ENCODE results near the gene PI3.
"Not testable (repeated sequence)": the region's sequence is repeated elsewhere in the genome, so short reads cannot be mapped to it uniquely, and the experiment has no call there.

The PI3 gene, protein sequence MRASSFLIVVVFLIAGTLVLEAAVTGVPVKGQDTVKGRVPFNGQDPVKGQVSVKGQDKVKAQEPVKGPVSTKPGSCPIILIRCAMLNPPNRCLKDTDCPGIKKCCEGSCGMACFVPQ

DNA sequence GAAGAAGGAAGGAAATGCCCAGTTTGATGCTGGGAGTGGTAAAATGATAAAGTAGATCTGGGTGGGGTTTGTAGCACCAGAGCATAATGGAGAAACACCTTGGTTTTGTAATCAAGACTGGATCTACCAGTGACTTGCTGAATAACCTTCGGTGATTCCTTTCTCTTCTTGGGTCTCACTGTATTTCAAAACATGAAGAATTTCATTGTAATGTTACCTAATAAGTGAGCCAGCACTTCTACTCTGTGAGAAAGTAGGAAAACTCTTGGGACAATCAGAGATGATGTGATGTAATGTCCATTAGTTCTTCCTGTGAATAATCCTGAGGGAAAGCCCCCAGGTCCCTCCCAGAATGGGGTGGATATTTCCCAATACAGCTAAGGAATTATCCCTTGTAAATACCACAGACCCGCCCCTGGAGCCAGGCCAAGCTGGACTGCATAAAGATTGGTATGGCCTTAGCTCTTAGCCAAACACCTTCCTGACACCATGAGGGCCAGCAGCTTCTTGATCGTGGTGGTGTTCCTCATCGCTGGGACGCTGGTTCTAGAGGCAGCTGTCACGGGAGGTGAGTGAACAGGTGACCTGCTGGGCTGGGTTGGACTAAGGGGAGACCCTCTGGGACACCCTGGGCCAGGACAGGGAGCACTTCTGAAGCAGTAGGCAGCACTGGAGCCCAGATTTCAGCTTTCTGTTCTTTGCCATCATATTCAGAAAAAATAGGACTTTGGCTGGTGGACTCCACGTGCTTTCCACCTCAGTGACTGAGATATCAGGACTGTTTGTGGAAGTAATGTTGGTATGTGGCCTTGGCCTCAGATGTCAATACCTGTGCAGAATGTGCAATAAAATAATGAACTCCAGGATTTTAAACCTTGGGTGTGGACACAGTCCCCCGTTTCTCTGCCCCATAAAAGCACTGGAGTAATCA, at the start of gene PI3:
Gene PI3, plus strand, starts transcription at position 469 of the 931 bp plus-strand sequence. Its CDS starts 21 bp downstream, at position 490.
- H3K27ac Mint-ChIP-seq: no peak within 1 kb of the TSS
- ATAC-seq (no peak), DNase-seq (ENCODE audit: low spot score in 2 of 2) (no peak)
- no peaks in the 10 kb centered on the region for H3K4me1 Mint-ChIP-seq
- H3K36me3 Mint-ChIP-seq: no peaks in the 10 kb centered on the region
- H3K4me3 Mint-ChIP-seq: no peak within 1 kb of the TSS
- no peaks in the 10 kb centered on the region for H3K9me3 Mint-ChIP-seq

DNA sequence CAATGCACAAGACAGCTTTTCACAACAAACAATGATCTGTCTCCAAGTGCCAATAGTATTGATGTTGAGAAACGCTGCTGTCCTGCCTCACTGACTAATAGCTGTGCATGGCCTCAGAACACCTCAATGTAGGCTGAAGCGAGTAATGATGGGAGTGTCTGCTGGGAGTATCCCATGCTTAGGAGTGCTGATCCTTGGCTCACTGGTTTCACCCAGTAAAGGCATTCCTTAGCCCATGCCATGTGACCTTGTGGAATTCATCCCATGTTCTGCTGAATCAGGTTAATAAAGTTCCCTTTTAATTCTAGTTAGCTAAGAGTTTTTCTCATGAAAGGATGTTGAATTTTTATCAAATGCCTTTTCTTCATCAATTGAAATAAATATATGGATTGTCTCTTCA, 46.6 kb upstream of the PI3 start:
- ATAC-seq (no peak), DNase-seq (ENCODE audit: low spot score in 2 of 2) (no peak)
- H3K4me3 Mint-ChIP-seq: no peak overlapping the region
- H3K36me3 Mint-ChIP-seq: no peaks in the 10 kb centered on the region
- H3K27ac Mint-ChIP-seq: no peak overlapping the region
- no peaks in the 10 kb centered on the region for H3K4me1 Mint-ChIP-seq
- H3K9me3 Mint-ChIP-seq: no peaks in the 10 kb centered on the region

DNA sequence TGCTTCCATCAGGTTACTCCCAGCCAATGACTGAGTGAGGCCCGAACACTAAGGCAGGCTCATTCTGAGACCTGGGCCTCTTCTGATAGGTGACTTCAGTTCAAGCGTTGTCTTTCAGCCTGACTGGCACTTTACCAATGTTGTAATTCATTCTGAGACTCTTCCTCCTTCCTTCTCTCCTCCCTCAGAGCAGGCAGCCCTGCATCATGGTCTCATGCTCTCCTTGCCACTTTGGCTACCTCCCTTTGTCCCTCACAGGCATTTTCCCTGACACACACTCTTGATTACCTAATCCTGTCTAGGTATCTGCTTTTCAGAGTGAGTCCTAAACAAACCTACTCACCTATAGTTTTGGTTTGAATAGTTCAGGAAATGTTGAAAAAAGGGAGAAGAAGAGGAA, 37.8 kb upstream of the PI3 start:
- Mint-ChIP-seq H3K4me1 (no peaks in the 10 kb centered on the region), H3K9me3 (no peaks in the 10 kb centered on the region), H3K36me3 (no peaks in the 10 kb centered on the region), H3K4me3 (no peak overlapping the region), H3K27ac (no peak overlapping the region)
- no peak for ATAC-seq
- DNase-seq (ENCODE audit: low spot score in 2 of 2): no peak

DNA sequence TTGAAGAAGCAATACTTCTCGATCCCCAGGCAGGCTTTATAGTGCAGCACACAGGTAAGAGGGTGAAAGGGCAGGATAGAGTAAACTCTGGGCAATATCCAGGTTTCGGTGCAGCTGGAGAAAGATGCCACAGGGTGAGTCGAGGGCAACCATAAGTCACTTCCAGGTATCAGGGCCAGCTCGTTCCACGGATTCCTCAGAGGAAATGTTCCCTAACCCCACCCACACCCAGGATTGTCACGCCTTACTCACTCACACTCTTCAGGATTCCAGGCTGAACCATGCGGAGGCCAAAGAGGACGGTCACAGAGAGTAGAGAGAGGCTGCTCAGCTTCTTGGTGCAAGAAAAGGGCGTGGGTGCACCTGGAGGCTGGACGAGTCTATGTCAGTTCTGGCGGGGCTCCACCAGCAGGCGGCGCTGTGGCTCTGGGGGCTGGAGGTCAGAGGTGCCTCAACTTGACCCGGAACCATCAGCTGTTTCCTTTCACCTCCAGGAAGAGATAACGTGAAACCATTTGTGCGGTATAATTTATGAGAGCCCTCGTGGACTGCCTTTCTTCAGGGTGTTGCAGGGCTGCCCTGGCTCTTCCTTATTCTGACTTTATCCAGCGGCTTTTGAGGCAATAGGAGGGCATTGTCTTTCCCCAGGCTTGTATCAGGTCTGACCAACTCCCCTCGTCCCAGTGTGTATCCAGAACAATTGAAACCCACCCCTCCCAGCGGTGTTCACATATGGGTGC, 36.0 kb upstream of the PI3 start:
- no peak overlapping the region for H3K4me3 Mint-ChIP-seq
- DNase-seq (ENCODE audit: low spot score in 2 of 2) (peak; percentile 67 to 91), ATAC-seq (peak; percentile 73)
- no peaks in the 10 kb centered on the region for H3K36me3 Mint-ChIP-seq
- no peaks in the 10 kb centered on the region for H3K4me1 Mint-ChIP-seq
- no peak overlapping the region for H3K27ac Mint-ChIP-seq
- no peaks in the 10 kb centered on the region for H3K9me3 Mint-ChIP-seq

DNA sequence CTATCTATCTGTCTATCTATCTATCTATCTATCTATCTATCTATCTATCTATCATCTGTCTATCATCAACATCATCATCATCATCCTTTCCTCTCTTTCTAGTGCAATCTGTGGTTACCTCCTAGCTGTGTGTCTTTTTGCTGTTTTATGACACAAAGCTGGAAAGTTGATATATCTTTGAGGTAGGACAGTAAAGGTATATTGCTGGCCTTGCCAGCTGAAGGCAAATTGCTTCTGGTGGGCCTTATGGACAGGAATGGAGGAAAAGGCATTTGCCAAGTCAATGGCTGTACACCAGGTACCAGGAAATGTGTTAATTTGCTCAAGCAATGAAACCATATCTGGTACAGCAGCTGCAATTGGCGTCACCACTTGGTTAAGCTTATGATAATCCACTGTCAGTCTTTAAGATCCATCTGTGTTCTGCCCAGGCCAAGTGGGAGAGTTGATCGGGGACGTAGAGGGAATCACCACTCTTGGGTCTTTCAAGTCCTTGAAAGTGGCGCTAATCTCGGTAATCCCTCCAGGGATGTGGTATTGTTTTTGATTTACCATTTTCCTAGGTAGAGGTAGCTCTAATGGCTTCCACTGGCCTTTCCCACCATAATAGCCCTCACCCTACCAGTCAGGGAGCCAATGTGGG, 34.8 kb upstream of the PI3 start:
- ATAC-seq; H3K4me1 Mint-ChIP-seq; H3K4me3 Mint-ChIP-seq; H3K9me3 Mint-ChIP-seq; H3K27ac Mint-ChIP-seq; DNase-seq (ENCODE audit: low spot score in 2 of 2); H3K36me3 Mint-ChIP-seq: not testable (repeated sequence)

DNA sequence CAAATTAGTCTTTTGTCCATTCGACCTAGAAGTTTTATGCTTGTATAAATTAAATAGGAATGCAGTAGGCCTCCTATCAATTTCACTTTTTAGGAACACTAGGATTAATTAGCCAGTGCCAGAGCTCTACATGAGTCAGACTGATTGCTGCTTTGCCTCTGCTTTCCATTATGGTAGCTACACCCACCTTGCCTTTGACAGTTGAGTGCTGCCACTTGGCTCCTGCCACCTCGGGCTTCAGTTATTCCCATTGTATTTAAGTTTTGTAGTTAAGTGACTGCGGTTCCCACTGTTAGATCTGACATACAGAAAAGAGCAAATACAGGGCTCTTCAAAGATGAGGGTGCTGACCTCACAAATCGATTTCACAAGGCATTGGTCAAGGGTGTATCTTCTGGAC, 33.9 kb upstream of the PI3 start:
- no peak overlapping the region for H3K27ac Mint-ChIP-seq
- no peaks in the 10 kb centered on the region for H3K4me1 Mint-ChIP-seq
- ATAC-seq (no peak), DNase-seq (ENCODE audit: low spot score in 2 of 2) (no peak)
- no peaks in the 10 kb centered on the region for H3K9me3 Mint-ChIP-seq
- H3K36me3 Mint-ChIP-seq: no peaks in the 10 kb centered on the region
- H3K4me3 Mint-ChIP-seq: no peak overlapping the region

DNA sequence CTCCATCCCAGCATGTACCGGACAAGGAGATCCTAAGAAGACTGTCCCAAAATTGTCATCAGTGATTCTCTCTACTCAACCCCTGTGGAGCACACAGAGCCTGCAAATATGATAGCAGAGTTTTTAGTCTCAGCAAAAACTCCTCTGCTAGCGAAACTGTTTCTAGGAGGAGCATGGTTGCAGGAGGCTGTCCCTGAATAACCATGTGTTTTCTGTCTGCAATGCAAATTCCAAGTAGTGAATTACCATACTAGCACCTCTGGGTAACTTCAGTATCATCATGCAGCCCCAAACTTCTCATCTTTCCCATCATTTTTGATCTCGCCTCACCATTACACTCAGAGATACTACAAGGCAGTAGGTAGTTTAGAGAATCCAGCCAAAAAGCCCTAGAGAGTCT, 25.6 kb upstream of the PI3 start:
- Mint-ChIP-seq H3K9me3 (no peaks in the 10 kb centered on the region), H3K36me3 (no peaks in the 10 kb centered on the region)

DNA sequence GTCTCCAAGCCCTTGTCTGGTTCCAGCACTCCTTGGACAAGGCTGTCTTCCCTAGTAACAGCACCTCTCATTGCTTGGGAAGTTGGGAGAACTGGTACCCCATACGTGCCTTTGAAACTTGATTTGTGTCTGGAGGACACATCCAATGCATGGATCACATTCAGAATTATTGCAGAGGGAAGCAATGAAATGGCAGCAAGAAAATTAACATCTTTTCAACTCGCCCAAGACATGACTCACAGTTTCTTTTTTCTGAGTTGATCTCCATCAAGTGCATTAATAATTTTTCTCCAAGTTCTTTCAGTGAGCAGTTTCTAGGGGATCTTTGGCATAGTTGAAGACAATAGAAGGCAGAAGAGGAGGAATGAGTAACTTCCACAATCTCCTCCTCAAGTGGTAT, 22.3 kb upstream of the PI3 start:
- no peak overlapping the region for H3K4me3 Mint-ChIP-seq

More for the DNA sequence above, 25.6 kb upstream of the PI3 start:
- Mint-ChIP-seq H3K4me3 (no peak overlapping the region), H3K4me1 (no peaks in the 10 kb centered on the region), H3K27ac (no peak overlapping the region)
- no peak for ATAC-seq
- DNase-seq (ENCODE audit: low spot score in 2 of 2): no peak

DNA sequence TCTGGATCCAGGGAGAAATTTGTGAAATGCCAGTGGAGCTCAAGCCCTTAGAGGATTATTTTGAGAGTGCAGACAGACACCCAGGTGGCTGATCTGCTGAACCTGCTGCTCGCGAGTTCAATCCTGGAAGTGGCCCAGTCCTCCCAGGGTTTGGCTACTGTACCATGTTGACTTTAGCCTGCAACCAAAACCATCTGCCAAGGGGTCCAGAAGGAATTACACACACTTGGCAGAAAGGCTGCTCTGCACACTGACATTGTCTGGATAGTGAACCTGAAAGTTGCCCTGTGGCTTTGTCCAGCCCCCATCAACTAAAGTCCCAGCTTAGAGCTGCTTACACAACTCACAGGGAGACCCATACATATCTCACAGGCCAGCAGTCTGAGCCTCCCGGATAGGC, 21.6 kb upstream of the PI3 start:
- ATAC-seq: no peak
- Mint-ChIP-seq H3K27ac (no peak overlapping the region), H3K36me3 (no peaks in the 10 kb centered on the region)

More for the DNA sequence above, 22.3 kb upstream of the PI3 start:
- no peaks in the 10 kb centered on the region for H3K36me3 Mint-ChIP-seq
- no peak overlapping the region for H3K27ac Mint-ChIP-seq
- no peak for ATAC-seq
- no peak for DNase-seq (ENCODE audit: low spot score in 2 of 2)
- H3K4me1 Mint-ChIP-seq: no peaks in the 10 kb centered on the region
- no peaks in the 10 kb centered on the region for H3K9me3 Mint-ChIP-seq

DNA sequence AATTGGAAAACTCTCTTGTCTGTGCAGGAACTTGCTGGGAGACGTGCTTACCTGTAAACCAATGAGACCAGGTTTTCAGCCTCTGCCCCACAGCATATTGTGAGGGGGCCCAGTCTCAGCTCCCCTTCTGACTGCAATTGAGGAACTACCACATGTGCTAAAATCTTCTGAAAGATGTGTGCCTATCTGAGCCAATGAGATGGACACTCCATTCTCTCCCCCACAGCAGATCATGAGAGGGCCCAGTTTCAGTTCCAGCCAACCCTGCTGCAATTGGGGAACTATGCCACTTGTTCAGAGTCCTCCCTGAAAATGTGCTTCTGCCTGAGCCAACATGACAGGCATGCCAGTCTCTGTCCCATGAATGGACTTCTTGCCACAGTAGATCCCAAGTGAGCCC, 20.9 kb upstream of the PI3 start:
- Mint-ChIP-seq H3K9me3 (peaks cover 5% of the 10 kb centered on the region), H3K36me3 (no peaks in the 10 kb centered on the region), H3K4me1 (no peaks in the 10 kb centered on the region), H3K4me3 (no peak overlapping the region), H3K27ac (no peak overlapping the region)
- DNase-seq (ENCODE audit: low spot score in 2 of 2) (no peak), ATAC-seq (no peak)

More for the DNA sequence above, 21.6 kb upstream of the PI3 start:
- Mint-ChIP-seq H3K4me1 (no peaks in the 10 kb centered on the region), H3K4me3 (no peak overlapping the region), H3K9me3 (no peaks in the 10 kb centered on the region)
- DNase-seq (ENCODE audit: low spot score in 2 of 2): no peak

DNA sequence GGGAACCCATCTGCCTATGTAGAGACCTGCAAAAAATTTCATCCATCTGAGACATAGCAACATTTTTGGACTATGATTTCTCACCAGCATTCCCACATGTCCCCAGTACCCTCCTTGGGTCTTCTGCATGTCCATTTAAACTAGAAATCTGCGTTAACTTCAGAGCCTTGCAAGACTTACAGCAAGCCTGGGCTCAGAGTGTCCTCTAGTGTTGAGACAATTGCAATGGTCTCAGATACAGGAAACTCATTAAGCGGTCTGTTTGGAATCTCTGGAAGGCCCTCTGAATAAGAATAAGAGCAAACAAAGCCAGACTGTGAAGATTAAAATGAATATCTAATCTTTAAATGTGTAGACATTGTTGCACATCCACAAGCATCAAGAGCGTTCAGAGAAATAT, 20.5 kb upstream of the PI3 start:
- peaks cover 9% of the 10 kb centered on the region for H3K9me3 Mint-ChIP-seq
- no peak overlapping the region for H3K4me3 Mint-ChIP-seq
- no peak overlapping the region for H3K27ac Mint-ChIP-seq
- H3K36me3 Mint-ChIP-seq: no peaks in the 10 kb centered on the region
- H3K4me1 Mint-ChIP-seq: no peaks in the 10 kb centered on the region
- DNase-seq (ENCODE audit: low spot score in 2 of 2): no peak
- no peak for ATAC-seq

DNA sequence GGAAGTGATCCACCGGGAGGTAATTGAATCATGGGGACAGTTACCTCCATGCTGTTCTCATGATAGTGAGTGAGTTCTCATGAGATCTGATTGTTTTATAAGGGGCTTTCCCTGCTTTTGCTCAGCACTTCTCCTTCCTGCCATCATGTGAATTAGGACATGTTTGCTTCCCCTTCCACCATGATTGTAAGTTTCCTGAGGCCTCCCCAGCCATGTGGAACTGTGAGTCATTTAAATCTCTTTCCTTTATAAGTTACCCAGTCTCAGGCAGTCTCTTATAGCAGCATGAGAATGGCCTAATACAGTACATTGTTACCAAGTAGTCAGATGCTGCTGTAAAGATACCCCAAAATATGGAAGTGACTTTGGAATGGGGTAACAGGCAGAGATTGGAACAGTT, 19.9 kb upstream of the PI3 start:
- H3K36me3 Mint-ChIP-seq; ATAC-seq; H3K4me1 Mint-ChIP-seq; H3K27ac Mint-ChIP-seq; DNase-seq (ENCODE audit: low spot score in 2 of 2); H3K4me3 Mint-ChIP-seq: not testable (repeated sequence)
- H3K9me3 Mint-ChIP-seq: peaks cover 12% of the 10 kb centered on the region

DNA sequence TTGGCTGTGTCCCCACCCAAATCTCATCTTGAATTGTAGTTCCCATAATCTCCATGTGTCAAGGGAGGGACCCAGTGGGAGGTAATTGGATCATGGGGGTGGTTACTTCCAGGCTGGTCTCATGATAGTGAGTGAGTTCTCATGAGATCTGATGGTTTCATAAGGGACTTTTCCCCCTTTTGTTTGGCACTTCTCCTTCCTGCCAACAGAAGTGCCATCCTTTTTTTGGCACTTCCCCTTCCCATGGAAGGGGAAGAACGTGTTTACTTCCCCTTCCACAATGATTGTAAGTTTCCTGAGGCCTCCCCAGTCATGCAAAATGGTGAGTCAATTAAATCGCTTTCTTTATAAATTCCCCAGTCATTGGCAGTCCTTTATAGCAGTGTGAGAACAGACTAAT, 18.0 kb upstream of the PI3 start:
- ATAC-seq: no peak
- no peaks in the 10 kb centered on the region for H3K4me1 Mint-ChIP-seq
- H3K36me3 Mint-ChIP-seq: no peaks in the 10 kb centered on the region
- no peak overlapping the region for H3K4me3 Mint-ChIP-seq
- peaks cover 14% of the 10 kb centered on the region for H3K9me3 Mint-ChIP-seq
- no peak overlapping the region for H3K27ac Mint-ChIP-seq
- no peak for DNase-seq (ENCODE audit: low spot score in 2 of 2)

DNA sequence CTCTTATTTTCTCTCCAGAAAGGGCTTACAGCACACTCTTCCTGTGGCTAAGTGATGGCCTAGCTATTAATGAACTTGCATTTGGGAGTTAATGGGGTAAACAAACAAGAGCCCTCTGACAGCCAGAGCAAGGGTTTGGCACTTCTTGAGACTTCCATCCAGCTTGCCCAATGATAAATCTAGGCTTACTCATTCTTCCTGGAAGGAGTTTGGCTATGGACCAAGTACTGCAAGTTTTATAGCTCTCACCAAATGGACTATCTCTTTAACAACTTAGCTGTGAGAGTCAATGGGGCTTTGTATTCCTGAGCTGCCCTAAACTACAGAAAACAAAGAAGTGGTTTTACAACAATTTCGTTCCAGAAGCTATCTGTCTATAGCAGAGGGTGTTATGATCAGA, 16.7 kb upstream of the PI3 start:
- Mint-ChIP-seq H3K27ac (no peak overlapping the region), H3K4me1 (no peaks in the 10 kb centered on the region), H3K4me3 (no peak overlapping the region), H3K9me3 (peaks cover 21% of the 10 kb centered on the region), H3K36me3 (no peaks in the 10 kb centered on the region)
- DNase-seq (ENCODE audit: low spot score in 2 of 2) (no peak), ATAC-seq (no peak)

DNA sequence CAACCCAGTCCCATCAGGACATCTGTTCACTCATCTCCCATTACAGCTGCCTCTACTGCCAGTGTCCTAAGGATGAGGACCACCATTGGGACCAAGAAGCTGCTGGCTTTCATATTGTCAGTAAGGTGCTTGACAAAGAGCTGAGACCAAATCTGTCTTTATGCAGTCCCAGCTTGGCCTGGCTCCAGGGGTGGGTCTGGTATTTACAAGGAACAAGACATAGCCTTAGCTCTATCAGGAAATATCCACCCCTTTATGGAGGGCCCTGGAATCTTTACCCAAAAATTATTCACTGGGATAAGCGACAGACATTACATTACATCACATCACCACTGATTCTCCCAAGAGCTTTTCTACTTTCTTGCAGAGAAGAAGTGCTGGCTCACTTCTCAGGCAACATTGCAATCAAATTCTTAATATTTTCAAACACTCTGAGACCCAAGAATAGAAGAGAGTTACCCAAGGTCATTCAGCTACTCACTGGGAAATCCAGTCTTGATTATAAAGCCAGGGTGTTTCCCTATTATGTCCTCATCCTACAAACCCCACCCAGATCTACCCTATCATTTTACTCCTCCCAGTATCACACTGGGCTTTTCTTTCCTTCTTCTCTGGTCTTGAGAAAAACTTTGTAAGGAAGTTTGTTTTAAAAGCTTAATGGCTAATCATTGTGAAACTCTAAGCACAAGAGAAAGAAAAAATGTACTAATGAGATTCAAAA, 11.5 kb upstream of the PI3 start:
- DNase-seq (ENCODE audit: low spot score in 2 of 2): no peak
- Mint-ChIP-seq H3K27ac (no peak overlapping the region), H3K4me3 (no peak overlapping the region), H3K4me1 (no peaks in the 10 kb centered on the region), H3K9me3 (peaks cover 21% of the 10 kb centered on the region), H3K36me3 (no peaks in the 10 kb centered on the region)
- no peak for ATAC-seq
